AG10803 (cell line): ENCODE measurements around the gene CTTNBP2.

Experiments
- DNase-seq: peaks from one replicate; pipeline ENCODE4 v3.0.0; 2010; ENCODE audit warnings: low read depth
- H3K4me3 ChIP-seq: 2 replicates; pipeline ENCODE4 v1.5.1; 2011; ENCODE audit warnings: mild to moderate bottlenecking, low read length, control low read depth
- TF ChIP-seq, protein P1 (sequence below): conservative IDR thresholded peaks from 2 replicates; pipeline ENCODE4 v1.5.1; 2011; ENCODE audit warnings: mild to moderate bottlenecking, low read length, control low read depth, inconsistent platforms

The CTTNBP2 gene

GRCh38 chr7:117692338-117692737 lies 180.9 kb downstream of the CTTNBP2 start:
- TF ChIP-seq, protein P1, sequence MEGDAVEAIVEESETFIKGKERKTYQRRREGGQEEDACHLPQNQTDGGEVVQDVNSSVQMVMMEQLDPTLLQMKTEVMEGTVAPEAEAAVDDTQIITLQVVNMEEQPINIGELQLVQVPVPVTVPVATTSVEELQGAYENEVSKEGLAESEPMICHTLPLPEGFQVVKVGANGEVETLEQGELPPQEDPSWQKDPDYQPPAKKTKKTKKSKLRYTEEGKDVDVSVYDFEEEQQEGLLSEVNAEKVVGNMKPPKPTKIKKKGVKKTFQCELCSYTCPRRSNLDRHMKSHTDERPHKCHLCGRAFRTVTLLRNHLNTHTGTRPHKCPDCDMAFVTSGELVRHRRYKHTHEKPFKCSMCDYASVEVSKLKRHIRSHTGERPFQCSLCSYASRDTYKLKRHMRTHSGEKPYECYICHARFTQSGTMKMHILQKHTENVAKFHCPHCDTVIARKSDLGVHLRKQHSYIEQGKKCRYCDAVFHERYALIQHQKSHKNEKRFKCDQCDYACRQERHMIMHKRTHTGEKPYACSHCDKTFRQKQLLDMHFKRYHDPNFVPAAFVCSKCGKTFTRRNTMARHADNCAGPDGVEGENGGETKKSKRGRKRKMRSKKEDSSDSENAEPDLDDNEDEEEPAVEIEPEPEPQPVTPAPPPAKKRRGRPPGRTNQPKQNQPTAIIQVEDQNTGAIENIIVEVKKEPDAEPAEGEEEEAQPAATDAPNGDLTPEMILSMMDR, result no peak
- H3K4me3 ChIP-seq, result no peak overlapping the region
- no peak for DNase-seq

GRCh38 chr7:117690147-117690546 lies 183.1 kb downstream of the CTTNBP2 start:
- no peak for DNase-seq
- H3K4me3 ChIP-seq, result no peak overlapping the region
- TF ChIP-seq, protein P1, result no peak

GRCh38 chr7:117689406-117689805 lies 183.8 kb downstream of the CTTNBP2 start:
- DNase-seq, result no peak
- TF ChIP-seq, protein P1, result no peak

GRCh38 chr7:117688126-117688525 lies 185.1 kb downstream of the CTTNBP2 start:
- TF ChIP-seq, protein P1, result no peak
- DNase-seq, result no peak

More at GRCh38 chr7:117689406-117689805, 183.8 kb downstream of the CTTNBP2 start:
- no peak overlapping the region for H3K4me3 ChIP-seq

GRCh38 chr7:117686311-117686935 lies 186.8 kb downstream of the CTTNBP2 start:
- TF ChIP-seq, protein P1, result no peak
- DNase-seq, result no peak
- H3K4me3 ChIP-seq, result no peak overlapping the region

More at GRCh38 chr7:117688126-117688525, 185.1 kb downstream of the CTTNBP2 start:
- H3K4me3 ChIP-seq, result no peak overlapping the region

GRCh38 chr7:117685795-117686194 lies 187.4 kb downstream of the CTTNBP2 start:
- no peak for DNase-seq
- no peak overlapping the region for H3K4me3 ChIP-seq
- TF ChIP-seq, protein P1, result no peak

DNA sequence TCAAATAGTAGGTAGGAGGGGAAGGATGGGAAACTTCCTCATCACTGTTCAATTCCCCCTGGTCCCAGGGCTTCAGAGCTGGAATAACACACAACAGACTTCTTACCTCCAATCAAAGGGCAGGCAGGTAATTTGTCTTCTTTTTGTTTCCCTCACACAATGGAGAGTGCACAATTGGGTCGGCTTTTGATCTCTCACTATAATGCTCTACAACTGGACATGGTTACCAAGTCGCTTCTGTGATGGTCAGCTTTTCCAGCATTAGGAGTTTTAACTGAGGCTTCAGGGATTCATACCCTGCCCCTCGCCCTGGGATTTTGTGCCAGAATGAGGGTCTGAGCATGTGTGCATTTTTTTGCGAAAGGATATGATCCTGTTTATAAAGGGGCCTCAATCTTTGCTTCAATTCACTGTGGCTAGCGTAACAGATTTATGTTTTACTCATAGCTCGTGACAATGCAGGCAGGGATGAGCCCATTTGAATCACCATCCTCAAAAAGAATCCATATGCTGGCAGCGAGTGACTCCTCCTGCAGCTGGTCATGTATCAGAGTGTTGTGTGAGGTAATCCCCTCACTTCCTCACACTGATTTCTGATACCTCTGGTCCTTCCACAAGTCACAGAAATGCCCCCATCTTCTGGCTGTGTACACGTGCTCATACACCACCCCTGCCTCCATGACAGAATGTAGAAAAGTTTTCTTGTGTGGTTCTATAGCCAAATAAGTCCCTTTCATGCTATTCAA lies 189.6 kb downstream of the CTTNBP2 start:
- TF ChIP-seq, protein P1, result no peak
- no peak overlapping the region for H3K4me3 ChIP-seq
- DNase-seq, result no peak
